C4-2B (cell line): ENCODE measurements around the gene MAP3K14.

Experiments
- ZFX ChIP-seq: fragments of 450-650 bp; IDR thresholded peaks from 2 replicates; pipeline ENCODE4 v1.6.1; 2017
- TF ChIP-seq, protein P1 (sequence below): fragments of 450-650 bp; conservative IDR thresholded peaks from 2 replicates; pipeline ENCODE4 v1.5.1; 2017; ENCODE audit warnings: mild to moderate bottlenecking

DNA sequence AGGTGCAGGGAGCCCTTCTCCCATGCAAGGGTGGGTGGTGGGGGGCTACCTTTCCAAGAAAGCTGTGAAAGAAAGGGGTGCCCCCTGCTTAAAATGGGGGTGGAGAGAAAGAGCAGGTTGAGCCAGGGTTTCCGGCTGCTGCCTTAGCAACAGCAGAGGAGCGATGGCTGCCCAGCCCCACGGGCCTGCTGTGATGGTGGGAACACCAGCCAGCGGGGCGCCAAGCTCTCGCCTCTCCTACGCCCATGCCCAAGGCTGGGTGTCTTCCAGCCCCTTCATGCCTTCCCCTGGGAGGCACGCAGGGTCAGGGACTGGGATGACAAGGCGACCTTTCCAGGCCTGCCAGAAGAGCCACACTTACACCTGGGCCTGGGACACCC is 92.2 kb downstream of the MAP3K14 start:
- TF ChIP-seq, protein P1, sequence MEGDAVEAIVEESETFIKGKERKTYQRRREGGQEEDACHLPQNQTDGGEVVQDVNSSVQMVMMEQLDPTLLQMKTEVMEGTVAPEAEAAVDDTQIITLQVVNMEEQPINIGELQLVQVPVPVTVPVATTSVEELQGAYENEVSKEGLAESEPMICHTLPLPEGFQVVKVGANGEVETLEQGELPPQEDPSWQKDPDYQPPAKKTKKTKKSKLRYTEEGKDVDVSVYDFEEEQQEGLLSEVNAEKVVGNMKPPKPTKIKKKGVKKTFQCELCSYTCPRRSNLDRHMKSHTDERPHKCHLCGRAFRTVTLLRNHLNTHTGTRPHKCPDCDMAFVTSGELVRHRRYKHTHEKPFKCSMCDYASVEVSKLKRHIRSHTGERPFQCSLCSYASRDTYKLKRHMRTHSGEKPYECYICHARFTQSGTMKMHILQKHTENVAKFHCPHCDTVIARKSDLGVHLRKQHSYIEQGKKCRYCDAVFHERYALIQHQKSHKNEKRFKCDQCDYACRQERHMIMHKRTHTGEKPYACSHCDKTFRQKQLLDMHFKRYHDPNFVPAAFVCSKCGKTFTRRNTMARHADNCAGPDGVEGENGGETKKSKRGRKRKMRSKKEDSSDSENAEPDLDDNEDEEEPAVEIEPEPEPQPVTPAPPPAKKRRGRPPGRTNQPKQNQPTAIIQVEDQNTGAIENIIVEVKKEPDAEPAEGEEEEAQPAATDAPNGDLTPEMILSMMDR: no peak
- TF ChIP-seq ZFX: no peak
